ENCODE measurements around the gene SLX1A.
"Not testable (repeated sequence)": the region's sequence is repeated elsewhere in the genome, so short reads cannot be mapped to it uniquely, and the experiment has no call there.

- TF ChIP-seq POLR2A, CTCF (IDR thresholded peaks at IDR 0.05): not testable (repeated sequence)
Measured at GRCh38 chr16:30170145-30170544, 23.5 kb upstream of the SLX1A start.
